ENCODE results near the gene RPS10. TPM values are rescaled to one million over a fixed set of nuclear protein-coding genes. Genes with fewer than 3 reads are reported as not detected.

Gene RPS10
- total RNA-seq, 2 experiments from 2014 or later, result 1,714 to 2,938 TPM

DNA sequence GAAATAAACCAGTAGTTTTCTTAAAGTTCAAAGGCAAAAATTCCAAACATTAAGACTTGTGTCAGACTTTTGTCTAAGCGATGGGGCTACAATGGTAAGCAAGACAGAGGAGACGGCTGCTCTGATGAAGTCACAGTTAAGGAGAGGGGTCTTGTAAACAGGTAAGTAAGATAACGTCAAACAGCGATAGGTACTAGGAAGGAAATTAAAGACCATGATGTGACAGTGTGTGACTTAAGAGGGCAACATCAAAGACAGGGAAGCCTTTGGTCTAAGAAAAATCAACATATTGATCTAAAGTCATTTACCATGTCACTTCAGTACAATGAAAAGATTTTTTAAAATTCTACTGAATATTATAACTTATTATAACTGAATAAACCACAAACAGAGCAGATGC is 56.5 kb downstream of the RPS10 start:
- Histone ChIP-seq H3K4me2 (ENCODE audit: low read length) (no peak overlapping the region), H3K36me3 (ENCODE audit: insufficient read depth, low read length) (peaks cover 20% of the 10 kb centered on the region; the same call in 1 of the 2 replicates), H3K4me1 (ENCODE audit: insufficient read depth, low read length, poor library complexity, severe bottlenecking) (peaks cover 4% of the 10 kb centered on the region), H3K4me3 (ENCODE audit: low read depth, low read length, poor library complexity, severe bottlenecking) (no peak overlapping the region), H3K79me2 (ENCODE audit: insufficient read depth, low read depth, low read length) (peaks cover 60% of the 10 kb centered on the region), H3K9me2 (ENCODE audit: insufficient read depth, low read length) (no peaks in the 10 kb centered on the region), H3K9me3 (ENCODE audit: low read length) (no peaks in the 10 kb centered on the region), H4K20me1 (ENCODE audit: insufficient read depth, low read length) (peaks cover under 1% of the 10 kb centered on the region; the same call in 1 of the 2 replicates), H3K27ac (ENCODE audit: low read depth, low read length, poor library complexity, severe bottlenecking) (no peak overlapping the region), H2AFZ (ENCODE audit: low read length) (no peak overlapping the region)
- no peak for DNase-seq (ENCODE audit: low spot score)
- ChIA-PET POLR2A (interaction anchor here (1.3 kb wide), 1 partner anchor 10 kb away, joined by 4 read pairs; no protein-coding TSS in a partner anchor), CTCF (ENCODE audit: unreplicated experiment) (no interaction called here)
- intact Hi-C loops (cut with micrococcal nuclease; ENCODE audit: unreplicated experiment), result no loop called here
- no peak for TF ChIP-seq CTCF (conservative IDR thresholded peaks at IDR 0.05; ENCODE audit: low read length)
- no peak for TF ChIP-seq EZH2phosphoT487 (IDR thresholded peaks at IDR 0.05; ENCODE audit: borderline replicate concordance, low read depth, low read length)
- no TSS peak for BruUV-seq (replicated peaks)

Other genes starting within 250 kb of the RPS10 start
- gene HMGA1, start 189.2 kb downstream of the RPS10 start, total RNA-seq (2014; rRNA removed; shearing (Covaris generic)), result 435 and 463 TPM in 2 replicates
- gene HMGA1, start 189.2 kb downstream of the RPS10 start, total RNA-seq (2022), result 736 and 764 TPM in 2 replicates
- gene SMIM29, start 177.1 kb downstream of the RPS10 start, total RNA-seq (2014; rRNA removed; shearing (Covaris generic)), result 14.1 and 17.3 TPM in 2 replicates
- 21.3 and 21.5 TPM in 2 replicates for gene SMIM29, start 177.1 kb downstream of the RPS10 start, total RNA-seq (2022)
- gene NUDT3, start 33.4 kb downstream of the RPS10 start, total RNA-seq (2014; rRNA removed; shearing (Covaris generic)), result 26.8 and 30.7 TPM in 2 replicates
- 43.0 and 49.4 TPM in 2 replicates for gene NUDT3, start 33.4 kb downstream of the RPS10 start, total RNA-seq (2022)
- 14.9 and 19.3 TPM in 2 replicates for gene PACSIN1, start 40.0 kb upstream of the RPS10 start, total RNA-seq (2014; rRNA removed; shearing (Covaris generic))
- gene PACSIN1, start 40.0 kb upstream of the RPS10 start, total RNA-seq (2022), result 70.8 and 88.4 TPM in 2 replicates
- 0.36 and 0.54 TPM in 2 replicates for gene SPDEF, start 130.3 kb upstream of the RPS10 start, total RNA-seq (2014; rRNA removed; shearing (Covaris generic))
- gene SPDEF, start 130.3 kb upstream of the RPS10 start, total RNA-seq (2022), result 0.34 and 0.52 TPM in 2 replicates

Measured in OCI-LY7 (cell line).